HEK293 (cell line): ENCODE data around the gene ITPKC.

Experiments
- BCL6B ChIP-seq: fragments of 450-650 bp; formaldehyde crosslinking; IDR thresholded peaks from 2 replicates; pipeline ENCODE4 v1.5.1; 2017; ENCODE audit warnings: missing biosample characterization, missing genetic modification characterization
- GFI1B ChIP-seq: fragments of 450-650 bp; formaldehyde crosslinking; IDR thresholded peaks from 2 replicates; pipeline ENCODE4 v1.5.1; 2016; ENCODE audit warnings: missing biosample characterization, missing genetic modification characterization
- SCRT2 ChIP-seq: fragments of 450-650 bp; formaldehyde crosslinking; IDR thresholded peaks from 2 replicates; pipeline ENCODE4 v1.5.1; 2016; ENCODE audit warnings: missing biosample characterization, missing genetic modification characterization
- TCF7L2 ChIP-seq: IDR thresholded peaks from 2 replicates; pipeline ENCODE4 v1.6.1; 2011; ENCODE audit warnings: low read depth, mild to moderate bottlenecking, inconsistent platforms, low read length, moderate library complexity, borderline replicate concordance
- TSHZ1 ChIP-seq: fragments of 450-650 bp; formaldehyde crosslinking; IDR thresholded peaks from 2 replicates; pipeline ENCODE4 v1.5.1; 2016; ENCODE audit warnings: missing biosample characterization, missing genetic modification characterization, borderline replicate concordance
- ZBTB20 ChIP-seq: fragments of 450-650 bp; formaldehyde crosslinking; IDR thresholded peaks from 2 replicates; pipeline ENCODE4 v1.5.1; 2016; ENCODE audit warnings: missing biosample characterization, missing genetic modification characterization
- ZFHX2 ChIP-seq: fragments of 450-650 bp; formaldehyde crosslinking; conservative IDR thresholded peaks from 2 replicates; pipeline ENCODE4 v1.5.1; 2016; ENCODE audit warnings: missing biosample characterization, missing genetic modification characterization
- ZFP3 ChIP-seq: fragments of 450-650 bp; formaldehyde crosslinking; IDR thresholded peaks from 2 replicates; pipeline ENCODE4 v1.5.1; 2016; ENCODE audit warnings: low read depth, missing biosample characterization, missing genetic modification characterization
- ZFP69B ChIP-seq: fragments of 450-650 bp; formaldehyde crosslinking; IDR thresholded peaks from 2 replicates; pipeline ENCODE4 v1.5.1; 2016; ENCODE audit warnings: missing biosample characterization, missing genetic modification characterization
- ZNF133 ChIP-seq: fragments of 450-650 bp; formaldehyde crosslinking; IDR thresholded peaks from 2 replicates; pipeline ENCODE4 v1.5.1; 2016; ENCODE audit warnings: missing biosample characterization, missing genetic modification characterization
- ZNF391 ChIP-seq: fragments of 450-650 bp; formaldehyde crosslinking; IDR thresholded peaks from 2 replicates; pipeline ENCODE4 v1.5.1; 2016; ENCODE audit warnings: low read depth, missing biosample characterization, missing genetic modification characterization, borderline replicate concordance
- ZNF544 ChIP-seq: fragments of 450-650 bp; formaldehyde crosslinking; IDR thresholded peaks from 2 replicates; pipeline ENCODE4 v1.5.0; 2017; ENCODE audit warnings: missing biosample characterization, missing genetic modification characterization
- ZNF596 ChIP-seq: fragments of 450-650 bp; IDR thresholded peaks from 2 replicates; pipeline ENCODE4 v1.5.0; 2018; ENCODE audit warnings: missing biosample characterization, mild to moderate bottlenecking, missing genetic modification characterization, moderate library complexity
- ZNF600 ChIP-seq: fragments of 450-650 bp; formaldehyde crosslinking; IDR thresholded peaks from 2 replicates; pipeline ENCODE4 v1.5.1; 2016; ENCODE audit warnings: missing biosample characterization, missing genetic modification characterization
- ZNF692 ChIP-seq: fragments of 450-650 bp; formaldehyde crosslinking; IDR thresholded peaks from 2 replicates; pipeline ENCODE4 v1.5.1; 2016; ENCODE audit warnings: missing biosample characterization, missing genetic modification characterization
- ZNF701 ChIP-seq: fragments of 450-650 bp; formaldehyde crosslinking; IDR thresholded peaks from 2 replicates; pipeline ENCODE4 v1.5.1; 2016; ENCODE audit warnings: missing biosample characterization, missing genetic modification characterization
- ZNF785 ChIP-seq: fragments of 450-650 bp; formaldehyde crosslinking; IDR thresholded peaks from 2 replicates; pipeline ENCODE4 v1.5.1; 2016; ENCODE audit warnings: missing biosample characterization, missing genetic modification characterization
- TF ChIP-seq, protein P1 (sequence below): fragments of 450-650 bp; formaldehyde crosslinking; IDR thresholded peaks from 2 replicates; pipeline ENCODE4 v1.5.1; 2016; ENCODE audit warnings: missing biosample characterization, missing genetic modification characterization
- TF ChIP-seq, protein P2 (sequence below): fragments of 450-650 bp; formaldehyde crosslinking; IDR thresholded peaks from 2 replicates; pipeline ENCODE4 v1.5.1; 2016; ENCODE audit warnings: missing biosample characterization, missing genetic modification characterization
- TF ChIP-seq, protein P3 (sequence below): fragments of 450-650 bp; formaldehyde crosslinking; IDR thresholded peaks from 2 replicates; pipeline ENCODE4 v1.5.1; 2017; ENCODE audit warnings: missing biosample characterization, missing genetic modification characterization
- TF ChIP-seq, protein P4 (sequence below): fragments of 450-650 bp; formaldehyde crosslinking; IDR thresholded peaks from 2 replicates; pipeline ENCODE4 v1.5.1; 2017; ENCODE audit warnings: missing biosample characterization, missing genetic modification characterization
- TF ChIP-seq, protein P5 (sequence below): fragments of 450-650 bp; formaldehyde crosslinking; IDR thresholded peaks from 2 replicates; pipeline ENCODE4 v1.5.1; 2016; ENCODE audit warnings: missing biosample characterization, missing genetic modification characterization

ITPKC gene

DNA sequence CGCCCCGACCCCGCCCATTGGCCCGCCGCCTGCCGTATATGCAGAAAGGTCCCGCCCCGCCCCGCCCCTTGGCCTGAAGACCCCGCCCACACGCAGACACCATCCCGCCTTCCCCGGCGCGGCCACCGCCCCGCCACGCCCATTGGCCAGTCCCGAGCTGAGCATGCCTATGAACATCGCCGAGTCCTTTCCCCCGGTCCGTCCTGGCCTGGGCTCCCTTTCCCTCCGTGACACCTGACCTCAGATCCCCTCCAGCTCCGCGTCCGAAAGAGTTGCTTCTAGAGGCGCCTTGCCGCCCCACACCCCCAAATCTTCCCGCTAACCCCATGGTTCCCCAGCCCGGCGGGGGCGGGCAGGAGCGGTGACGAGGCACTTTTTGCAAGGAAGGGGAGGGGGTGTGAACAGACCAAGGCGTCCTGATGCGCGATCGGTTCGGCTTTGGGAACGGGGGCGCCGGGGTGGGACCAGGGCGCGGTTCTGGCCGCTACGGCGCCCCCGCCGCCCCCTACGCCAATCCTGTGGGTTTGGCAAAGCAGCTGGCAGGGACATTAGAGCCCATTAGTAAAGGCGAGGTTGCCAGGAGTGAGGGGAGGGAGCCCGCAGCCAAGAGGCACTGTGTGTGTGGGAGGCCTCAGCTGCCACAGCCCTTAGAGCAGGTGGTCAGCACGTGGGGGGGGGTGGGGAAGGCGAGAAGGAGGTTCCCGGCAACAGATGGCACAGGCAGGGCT lies 26.1 kb upstream of the ITPKC start (continued):
- TF ChIP-seq ZBTB20 (tag by site-specific recombination) (peak; percentile 87), ZNF600 (peak; percentile 97), ZNF692 (tag by site-specific recombination) (peak; percentile 76; the same call in 1 of the 2 replicates), ZNF133 (tag by site-specific recombination) (no peak; the same call in 1 of the 2 replicates), TCF7L2 (no peak), ZNF544 (no peak), TSHZ1 (tag by site-specific recombination) (no peak), ZNF596 (tag by site-specific recombination) (no peak), ZFP3 (tag by site-specific recombination) (no peak), ZNF785 (tag by site-specific recombination) (no peak), ZNF701 (no peak), ZNF391 (peak; percentile 61; the same call in 1 of the 2 replicates), SCRT2 (tag by site-specific recombination) (peak; percentile 92), ZFHX2 (peak; percentile 100), ZFP69B (tag by site-specific recombination) (no peak; the same call in 1 of the 2 replicates), GFI1B (tag by site-specific recombination) (no peak), BCL6B (tag by site-specific recombination) (no peak)
- TF ChIP-seq, protein P1, sequence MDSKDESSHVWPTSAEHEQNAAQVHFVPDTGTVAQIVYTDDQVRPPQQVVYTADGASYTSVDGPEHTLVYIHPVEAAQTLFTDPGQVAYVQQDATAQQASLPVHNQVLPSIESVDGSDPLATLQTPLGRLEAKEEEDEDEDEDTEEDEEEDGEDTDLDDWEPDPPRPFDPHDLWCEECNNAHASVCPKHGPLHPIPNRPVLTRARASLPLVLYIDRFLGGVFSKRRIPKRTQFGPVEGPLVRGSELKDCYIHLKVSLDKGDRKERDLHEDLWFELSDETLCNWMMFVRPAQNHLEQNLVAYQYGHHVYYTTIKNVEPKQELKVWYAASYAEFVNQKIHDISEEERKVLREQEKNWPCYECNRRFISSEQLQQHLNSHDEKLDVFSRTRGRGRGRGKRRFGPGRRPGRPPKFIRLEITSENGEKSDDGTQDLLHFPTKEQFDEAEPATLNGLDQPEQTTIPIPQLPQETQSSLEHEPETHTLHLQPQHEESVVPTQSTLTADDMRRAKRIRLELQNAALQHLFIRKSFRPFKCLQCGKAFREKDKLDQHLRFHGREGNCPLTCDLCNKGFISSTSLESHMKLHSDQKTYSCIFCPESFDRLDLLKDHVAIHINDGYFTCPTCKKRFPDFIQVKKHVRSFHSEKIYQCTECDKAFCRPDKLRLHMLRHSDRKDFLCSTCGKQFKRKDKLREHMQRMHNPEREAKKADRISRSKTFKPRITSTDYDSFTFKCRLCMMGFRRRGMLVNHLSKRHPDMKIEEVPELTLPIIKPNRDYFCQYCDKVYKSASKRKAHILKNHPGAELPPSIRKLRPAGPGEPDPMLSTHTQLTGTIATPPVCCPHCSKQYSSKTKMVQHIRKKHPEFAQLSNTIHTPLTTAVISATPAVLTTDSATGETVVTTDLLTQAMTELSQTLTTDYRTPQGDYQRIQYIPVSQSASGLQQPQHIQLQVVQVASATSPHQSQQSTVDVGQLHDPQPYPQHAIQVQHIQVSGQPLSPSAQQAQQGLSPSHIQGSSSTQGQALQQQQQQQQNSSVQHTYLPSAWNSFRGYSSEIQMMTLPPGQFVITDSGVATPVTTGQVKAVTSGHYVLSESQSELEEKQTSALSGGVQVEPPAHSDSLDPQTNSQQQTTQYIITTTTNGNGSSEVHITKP (tag by site-specific recombination): peak; percentile 84
- TF ChIP-seq, protein P2, sequence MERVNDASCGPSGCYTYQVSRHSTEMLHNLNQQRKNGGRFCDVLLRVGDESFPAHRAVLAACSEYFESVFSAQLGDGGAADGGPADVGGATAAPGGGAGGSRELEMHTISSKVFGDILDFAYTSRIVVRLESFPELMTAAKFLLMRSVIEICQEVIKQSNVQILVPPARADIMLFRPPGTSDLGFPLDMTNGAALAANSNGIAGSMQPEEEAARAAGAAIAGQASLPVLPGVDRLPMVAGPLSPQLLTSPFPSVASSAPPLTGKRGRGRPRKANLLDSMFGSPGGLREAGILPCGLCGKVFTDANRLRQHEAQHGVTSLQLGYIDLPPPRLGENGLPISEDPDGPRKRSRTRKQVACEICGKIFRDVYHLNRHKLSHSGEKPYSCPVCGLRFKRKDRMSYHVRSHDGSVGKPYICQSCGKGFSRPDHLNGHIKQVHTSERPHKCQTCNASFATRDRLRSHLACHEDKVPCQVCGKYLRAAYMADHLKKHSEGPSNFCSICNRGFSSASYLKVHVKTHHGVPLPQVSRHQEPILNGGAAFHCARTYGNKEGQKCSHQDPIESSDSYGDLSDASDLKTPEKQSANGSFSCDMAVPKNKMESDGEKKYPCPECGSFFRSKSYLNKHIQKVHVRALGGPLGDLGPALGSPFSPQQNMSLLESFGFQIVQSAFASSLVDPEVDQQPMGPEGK (tag by site-specific recombination): peak; percentile 97
- TF ChIP-seq, protein P3, sequence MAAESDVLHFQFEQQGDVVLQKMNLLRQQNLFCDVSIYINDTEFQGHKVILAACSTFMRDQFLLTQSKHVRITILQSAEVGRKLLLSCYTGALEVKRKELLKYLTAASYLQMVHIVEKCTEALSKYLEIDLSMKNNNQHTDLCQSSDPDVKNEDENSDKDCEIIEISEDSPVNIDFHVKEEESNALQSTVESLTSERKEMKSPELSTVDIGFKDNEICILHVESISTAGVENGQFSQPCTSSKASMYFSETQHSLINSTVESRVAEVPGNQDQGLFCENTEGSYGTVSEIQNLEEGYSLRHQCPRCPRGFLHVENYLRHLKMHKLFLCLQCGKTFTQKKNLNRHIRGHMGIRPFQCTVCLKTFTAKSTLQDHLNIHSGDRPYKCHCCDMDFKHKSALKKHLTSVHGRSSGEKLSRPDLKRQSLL (tag by site-specific recombination): no peak
- TF ChIP-seq, protein P4, sequence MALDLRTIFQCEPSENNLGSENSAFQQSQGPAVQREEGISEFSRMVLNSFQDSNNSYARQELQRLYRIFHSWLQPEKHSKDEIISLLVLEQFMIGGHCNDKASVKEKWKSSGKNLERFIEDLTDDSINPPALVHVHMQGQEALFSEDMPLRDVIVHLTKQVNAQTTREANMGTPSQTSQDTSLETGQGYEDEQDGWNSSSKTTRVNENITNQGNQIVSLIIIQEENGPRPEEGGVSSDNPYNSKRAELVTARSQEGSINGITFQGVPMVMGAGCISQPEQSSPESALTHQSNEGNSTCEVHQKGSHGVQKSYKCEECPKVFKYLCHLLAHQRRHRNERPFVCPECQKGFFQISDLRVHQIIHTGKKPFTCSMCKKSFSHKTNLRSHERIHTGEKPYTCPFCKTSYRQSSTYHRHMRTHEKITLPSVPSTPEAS: no peak
- TF ChIP-seq, protein P5, sequence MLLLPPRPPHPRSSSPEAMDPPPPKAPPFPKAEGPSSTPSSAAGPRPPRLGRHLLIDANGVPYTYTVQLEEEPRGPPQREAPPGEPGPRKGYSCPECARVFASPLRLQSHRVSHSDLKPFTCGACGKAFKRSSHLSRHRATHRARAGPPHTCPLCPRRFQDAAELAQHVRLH (tag by site-specific recombination): no peak
